Measurements from ENCODE around the gene PTPRK.

PTPRK gene

DNA sequence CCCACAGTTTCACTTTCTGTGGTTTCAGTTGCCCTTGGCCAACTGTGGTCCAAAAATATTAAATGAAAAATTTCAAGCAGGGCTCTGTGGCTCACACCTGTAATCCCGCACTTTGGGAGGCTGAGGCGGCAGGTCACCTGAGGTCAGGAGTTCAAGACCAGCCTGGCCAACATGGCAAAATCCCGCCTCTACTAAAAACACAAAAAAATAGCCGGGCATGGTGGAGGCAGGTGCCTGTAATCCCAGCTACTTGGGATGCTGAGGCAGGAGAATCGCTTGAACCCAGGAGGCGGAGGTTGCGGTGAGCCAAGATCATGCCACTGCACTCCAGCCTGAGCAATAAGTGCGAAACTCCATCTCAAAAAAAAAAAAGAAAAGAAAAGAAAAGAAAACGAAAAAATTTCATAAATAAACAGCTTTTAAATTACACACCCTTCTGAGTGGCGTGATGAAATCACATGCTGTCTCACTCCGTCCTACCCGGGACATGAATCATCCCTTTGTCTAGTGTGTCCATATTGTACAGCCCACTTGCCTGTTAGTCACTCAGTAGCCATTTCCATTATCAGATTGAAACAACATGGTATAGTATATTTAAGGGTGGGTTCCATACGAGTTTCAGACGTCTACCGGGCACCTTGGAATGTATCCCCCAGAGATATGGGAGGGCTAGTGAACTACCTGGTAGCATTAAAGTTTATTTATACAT, 11.7 kb downstream of the PTPRK start:
- TF ChIP-seq FOXM1 (IDR thresholded peaks at IDR 0.05; ENCODE audit: borderline replicate concordance) (no peak), FOXA1 (IDR thresholded peaks at IDR 0.05) (no peak)
- TF ChIP-seq, protein P1, sequence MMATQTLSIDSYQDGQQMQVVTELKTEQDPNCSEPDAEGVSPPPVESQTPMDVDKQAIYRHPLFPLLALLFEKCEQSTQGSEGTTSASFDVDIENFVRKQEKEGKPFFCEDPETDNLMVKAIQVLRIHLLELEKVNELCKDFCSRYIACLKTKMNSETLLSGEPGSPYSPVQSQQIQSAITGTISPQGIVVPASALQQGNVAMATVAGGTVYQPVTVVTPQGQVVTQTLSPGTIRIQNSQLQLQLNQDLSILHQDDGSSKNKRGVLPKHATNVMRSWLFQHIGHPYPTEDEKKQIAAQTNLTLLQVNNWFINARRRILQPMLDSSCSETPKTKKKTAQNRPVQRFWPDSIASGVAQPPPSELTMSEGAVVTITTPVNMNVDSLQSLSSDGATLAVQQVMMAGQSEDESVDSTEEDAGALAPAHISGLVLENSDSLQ (IDR thresholded peaks at IDR 0.05): peak; percentile 71
- CTCF ChIA-PET: interaction anchor here (0.7 kb wide), 1 partner anchor 991 kb away, joined by 4 read pairs; no protein-coding TSS in a partner anchor
- no peak for DNase-seq (ENCODE audit: extremely low spot score)
- POLR2A ChIA-PET: no interaction called here

DNA sequence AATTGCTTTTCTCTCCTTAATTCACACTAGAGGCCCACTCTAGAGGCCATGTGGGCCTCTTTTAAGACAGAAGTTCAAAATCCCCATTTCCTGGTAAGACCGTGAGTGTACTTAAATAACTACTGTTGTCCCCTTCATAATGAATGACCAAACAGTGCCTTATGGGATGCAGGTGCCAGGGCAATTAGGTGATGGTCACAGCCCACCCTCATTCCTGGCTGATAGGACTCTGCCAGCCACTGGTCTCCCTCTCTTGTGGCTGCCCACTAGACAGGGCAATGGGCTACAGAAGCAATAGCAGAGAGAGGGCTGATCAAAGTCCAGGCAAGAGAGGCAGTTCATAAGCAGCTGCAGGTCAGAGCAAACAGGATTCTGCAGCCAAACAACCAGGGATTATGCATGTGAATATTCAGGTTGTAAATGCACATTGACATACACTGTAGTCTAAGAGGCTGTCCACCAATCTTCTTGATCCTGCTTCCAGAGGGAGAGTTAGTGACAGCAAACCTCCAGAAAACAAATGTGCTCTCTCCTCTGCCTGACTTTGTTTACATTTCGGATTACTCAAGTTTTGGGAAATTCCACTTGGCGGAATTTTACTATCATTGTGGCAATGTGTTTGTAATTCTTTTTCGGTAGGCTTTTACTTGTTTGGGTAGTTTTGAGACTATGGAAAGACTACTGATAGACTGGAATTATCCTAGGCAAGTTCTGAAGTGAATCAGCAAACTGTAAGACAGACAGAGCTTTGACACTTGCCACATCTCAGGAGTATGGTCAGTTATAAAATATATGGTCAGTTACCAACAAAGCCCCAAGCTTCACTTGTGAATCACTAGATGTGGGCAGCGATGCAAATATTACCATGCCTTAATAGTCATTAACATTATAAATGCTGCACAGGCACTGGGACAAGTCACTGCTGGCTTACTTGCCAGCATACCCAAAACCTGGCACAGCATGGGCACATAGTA, 12.8 kb downstream of the PTPRK start:
- CTCF ChIA-PET: no interaction called here
- POLR2A ChIA-PET: interaction anchor here (0.6 to 1.5 kb wide), 2 partner anchors 9 to 13 kb away, joined by 3 read pairs; partner anchors contain the start of gene PTPRK
- no peak for DNase-seq (ENCODE audit: extremely low spot score)
- TF ChIP-seq FOXK2 (IDR thresholded peaks at IDR 0.05) (no peak), SP1 (IDR thresholded peaks at IDR 0.05) (no peak), ELF4 (IDR thresholded peaks at IDR 0.05) (no peak), FOXA1 (IDR thresholded peaks at IDR 0.05) (no peak), LEF1 (IDR thresholded peaks at IDR 0.05; ENCODE audit: borderline replicate concordance) (no peak), ZNF384 (IDR thresholded peaks at IDR 0.05) (no peak), NFRKB (IDR thresholded peaks at IDR 0.05) (no peak), FOXM1 (IDR thresholded peaks at IDR 0.05; ENCODE audit: borderline replicate concordance) (no peak), SUZ12 (IDR thresholded peaks at IDR 0.05) (no peak), ARNT (IDR thresholded peaks at IDR 0.05) (no peak), BHLHE40 (IDR thresholded peaks at IDR 0.05; ENCODE audit: borderline replicate concordance) (no peak), CTBP1 (IDR thresholded peaks at IDR 0.05; ENCODE audit: borderline replicate concordance) (no peak), HDGF (IDR thresholded peaks at IDR 0.05; ENCODE audit: borderline replicate concordance) (no peak), L3MBTL2 (conservative IDR thresholded peaks at IDR 0.05) (no peak), TARDBP (IDR thresholded peaks at IDR 0.05) (no peak)
- TF ChIP-seq, protein P1 (IDR thresholded peaks at IDR 0.05): no peak

DNA sequence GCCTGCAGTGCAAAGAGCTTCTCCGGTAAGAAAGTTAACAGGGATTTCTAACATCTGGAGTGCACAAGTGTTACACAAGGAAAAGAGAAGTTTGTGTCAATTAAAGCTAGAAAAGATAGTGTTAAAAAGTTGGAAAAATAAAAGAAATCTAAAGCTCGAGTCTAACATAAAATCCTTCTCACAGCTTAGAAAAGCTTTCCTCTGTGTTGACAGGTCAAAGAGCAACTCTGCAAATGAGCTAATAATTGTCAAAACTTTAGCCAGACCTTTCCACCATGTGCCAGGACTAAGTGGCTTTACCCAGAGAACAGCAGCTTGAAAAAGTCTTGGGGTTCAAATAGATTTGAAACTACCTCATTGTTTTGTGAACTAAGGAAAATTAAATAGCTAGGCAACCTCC, 14.8 kb downstream of the PTPRK start:
- no peak for TF ChIP-seq ELF4 (IDR thresholded peaks at IDR 0.05)
- no peak for TF ChIP-seq CTBP1 (IDR thresholded peaks at IDR 0.05; ENCODE audit: borderline replicate concordance)
- no peak for TF ChIP-seq TARDBP (IDR thresholded peaks at IDR 0.05)
- no peak for TF ChIP-seq BHLHE40 (IDR thresholded peaks at IDR 0.05; ENCODE audit: borderline replicate concordance)
- TF ChIP-seq L3MBTL2 (conservative IDR thresholded peaks at IDR 0.05): no peak
- TF ChIP-seq ARNT (IDR thresholded peaks at IDR 0.05): no peak
- TF ChIP-seq LEF1 (IDR thresholded peaks at IDR 0.05; ENCODE audit: borderline replicate concordance): no peak
- TF ChIP-seq SP1 (IDR thresholded peaks at IDR 0.05): no peak
- no peak for TF ChIP-seq FOXA1 (IDR thresholded peaks at IDR 0.05)
- no peak for DNase-seq (ENCODE audit: extremely low spot score)
- ChIA-PET CTCF (no interaction called here), POLR2A (interaction anchor here (1.4 kb wide), 1 partner anchor 15 kb away, joined by 5 read pairs; the partner anchor contains the start of gene PTPRK)

DNA sequence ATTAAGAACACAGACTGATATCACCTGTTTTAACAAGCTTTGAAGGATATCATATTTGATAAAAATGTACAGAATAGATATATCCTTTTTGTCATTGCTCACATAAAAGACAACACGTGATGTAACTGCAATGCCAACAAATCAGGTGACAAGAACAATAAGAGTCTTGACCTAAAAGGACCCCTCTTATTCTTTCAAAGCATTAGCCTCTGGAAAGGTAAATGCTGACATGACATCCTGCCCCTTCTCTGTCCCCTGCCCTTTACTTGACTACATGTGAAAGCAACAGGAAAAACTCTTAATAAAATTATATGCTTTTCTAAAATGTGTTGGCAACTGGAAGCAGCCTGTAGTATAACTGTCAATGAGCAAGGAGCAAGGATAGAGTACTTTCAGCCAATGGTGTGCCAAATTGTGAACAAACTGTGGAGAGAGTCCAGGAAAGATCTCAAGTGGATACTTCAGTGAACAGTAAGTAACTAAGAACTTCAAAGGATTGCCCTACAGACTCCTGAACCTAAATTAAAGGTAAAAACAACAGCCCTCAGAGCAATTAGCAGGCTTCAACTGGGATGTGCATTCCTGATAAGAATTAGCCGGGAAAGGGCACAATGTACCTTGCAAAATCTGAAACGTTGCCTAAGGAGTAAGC, 16.3 kb downstream of the PTPRK start:
- POLR2A ChIA-PET: no interaction called here

More for the DNA sequence above, 16.3 kb downstream of the PTPRK start:
- CTCF ChIA-PET: no interaction called here
- no peak for TF ChIP-seq HDGF (IDR thresholded peaks at IDR 0.05; ENCODE audit: borderline replicate concordance)
- no peak for TF ChIP-seq L3MBTL2 (conservative IDR thresholded peaks at IDR 0.05)
- no peak for TF ChIP-seq ELF4 (IDR thresholded peaks at IDR 0.05)
- no peak for TF ChIP-seq LEF1 (IDR thresholded peaks at IDR 0.05; ENCODE audit: borderline replicate concordance)
- TF ChIP-seq NFRKB (IDR thresholded peaks at IDR 0.05): no peak
- no peak for TF ChIP-seq FOXM1 (IDR thresholded peaks at IDR 0.05; ENCODE audit: borderline replicate concordance)
- TF ChIP-seq FOXA1 (IDR thresholded peaks at IDR 0.05): no peak
- TF ChIP-seq TARDBP (IDR thresholded peaks at IDR 0.05): no peak
- TF ChIP-seq BHLHE40 (IDR thresholded peaks at IDR 0.05; ENCODE audit: borderline replicate concordance): no peak
- TF ChIP-seq SP1 (IDR thresholded peaks at IDR 0.05): no peak
- TF ChIP-seq, protein P1 (IDR thresholded peaks at IDR 0.05): no peak
- no peak for TF ChIP-seq ZNF384 (IDR thresholded peaks at IDR 0.05)
- no peak for DNase-seq (ENCODE audit: extremely low spot score)

Data from HEK293T (cell line).